ENCODE data around the gene LINC00237. TPM values are rescaled to one million over a fixed set of nuclear protein-coding genes. Genes with fewer than 3 reads are reported as not detected.

The LINC00237 gene
- total and polyA plus RNA-seq, 2 of the 8 experiments (the other 6 are each of a cell fraction or from before 2014, with no cell fraction given): 0.28 to 1.4 TPM

DNA sequence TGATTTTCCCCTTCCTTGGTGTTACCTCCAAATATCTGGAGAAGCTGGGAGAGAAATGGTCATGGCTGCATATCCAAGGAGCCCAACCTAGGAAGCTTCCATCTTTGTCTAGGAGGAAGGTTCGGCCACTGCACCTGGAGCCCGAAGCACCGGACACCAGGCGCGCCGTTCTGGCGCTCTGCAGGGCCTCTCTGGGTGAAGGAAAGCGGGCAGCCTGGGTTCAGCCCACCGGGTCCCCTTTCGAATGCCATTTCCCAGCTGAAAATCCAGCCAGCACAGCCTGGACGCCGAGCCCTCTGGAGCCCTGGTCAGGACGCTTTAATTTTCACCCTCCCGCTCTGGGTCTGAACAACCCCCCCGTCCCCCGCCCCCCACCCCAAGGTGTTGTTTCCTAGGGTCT lies 1.2 kb downstream of the LINC00237 start:
- Histone ChIP-seq H3K18ac (ENCODE audit: extremely low read depth, low read length) (peak overlapping the region; percentile 24; the same call in 1 of the 2 replicates), H2BK12ac (ENCODE audit: low read depth, low read length) (0 out of 2 replicates have a peak overlapping the region, but pooled peaks have one; percentile 22), H3K36me3 (ENCODE audit: control insufficient read depth in 2 of 4, insufficient read depth in 4 of 4, low read length in 3 of 4) (no peaks in the 10 kb centered on the region), H3K9ac (replicated peaks in 1 of 4; ENCODE audit: extremely low read depth in 1 of 4, low read depth in 3 of 4, low read length in 3 of 4) (no peak overlapping the region), H2BK120ac (replicated peaks; ENCODE audit: low read depth, low read length) (no peak overlapping the region), H3K9me3 (ENCODE audit: insufficient read depth in 2 of 2, low read depth in 1 of 2, low read length in 1 of 2) (no peaks in the 10 kb centered on the region), H2BK20ac (ENCODE audit: low read length) (peak overlapping the region; percentile 67; the same call in 1 of the 2 replicates), H3K79me2 (ENCODE audit: control insufficient read depth in 1 of 2, insufficient read depth in 2 of 2, low read length in 2 of 2) (no peaks in the 10 kb centered on the region), H3K79me1 (ENCODE audit: low read depth, low read length) (no peaks in the 10 kb centered on the region), H3K4me2 (ENCODE audit: insufficient read depth in 1 of 2, low read depth in 2 of 2, low read length in 2 of 2) (peak overlapping the region; percentile 97 to 98), H3K27ac (ENCODE audit: low read depth, low read length) (no peak overlapping the region), H3K4me3 (ENCODE audit: extremely low read depth in 1 of 4, insufficient read depth in 2 of 4, low read depth in 3 of 4, low read length in 4 of 4) (peak overlapping the region; percentile 18 to 78 (median 35); a peak in 6 of 8 replicates), H2BK15ac (ENCODE audit: low read length) (no peak overlapping the region), H3K23me2 (ENCODE audit: low read depth, low read length) (peaks cover 32% of the 10 kb centered on the region), H4K91ac (replicated peaks; ENCODE audit: insufficient read length, low read length) (no peak overlapping the region), H2BK5ac (ENCODE audit: low read depth, low read length) (no peak overlapping the region), H4K8ac (ENCODE audit: extremely low read depth, insufficient read depth, low read length) (no peak overlapping the region), H3K27me3 (replicated peaks in 1 of 4; ENCODE audit: control insufficient read depth in 3 of 4, extremely low read depth in 1 of 4, insufficient read depth in 3 of 4, low read length in 3 of 4) (peaks cover 27 to 85% (median 77%) of the 10 kb centered on the region in 4 experiments), H3K4ac (replicated peaks; ENCODE audit: insufficient read length, low read depth, low read length) (no peak overlapping the region), H3K14ac (ENCODE audit: insufficient read length) (no peak overlapping the region), H3K4me1 (replicated peaks in 1 of 4; ENCODE audit: control insufficient read depth in 3 of 4, insufficient read depth in 4 of 4, low read length in 3 of 4) (peaks cover 8 to 26% (median 13%) of the 10 kb centered on the region in 4 experiments), H3K56ac (replicated peaks; ENCODE audit: insufficient read length, low read depth, low read length) (no peak overlapping the region), H4K5ac (ENCODE audit: insufficient read length, low read depth, low read length) (no peak overlapping the region), H2AK5ac (ENCODE audit: low read depth, low read length) (no peak overlapping the region), H2AFZ (ENCODE audit: low read length) (no peak overlapping the region), H4K20me1 (replicated peaks in 1 of 2; ENCODE audit: control insufficient read depth in 1 of 2, insufficient read depth in 2 of 2, low read length in 2 of 2) (peaks cover 0 to 5% of the 10 kb centered on the region in 2 experiments), H3K23ac (ENCODE audit: insufficient read length) (no peak overlapping the region)
- no peak for TF ChIP-seq TAF1 (IDR thresholded peaks at IDR 0.05; ENCODE audit: low read depth, low read length)
- no peak for TF ChIP-seq BCL11A (IDR thresholded peaks at IDR 0.05; ENCODE audit: low read depth in 2 of 2, low read length in 2 of 2)
- TF ChIP-seq CHD1 (IDR thresholded peaks at IDR 0.05; ENCODE audit: low read depth, low read length): no peak
- no peak for TF ChIP-seq FOSL1 (IDR thresholded peaks at IDR 0.05; ENCODE audit: insufficient read depth, low read depth, low read length)
- no peak for TF ChIP-seq HDAC6 (IDR thresholded peaks at IDR 0.05; ENCODE audit: low read depth, low read length)
- no peak for TF ChIP-seq TBP (IDR thresholded peaks at IDR 0.05; ENCODE audit: low read depth, low read length)
- TF ChIP-seq RNF2 (IDR thresholded peaks at IDR 0.05; ENCODE audit: borderline replicate concordance, low read depth, low read length, missing control alignments, poor library complexity, severe bottlenecking): no peak
- FAIRE-seq (no peak), DNase-seq (ENCODE audit: low read depth in 1 of 2, low spot score in 2 of 2) (peak in 1 of 2 experiments; percentile 57)
- 11% methylated on average over 16 of the region's 16 CpGs; no CpG with 5 or more reads in 1 of the 2 experiments for whole genome bisulfite sequencing, 2 experiments (ENCODE audit: extremely low coverage in 1 of 2, insufficient coverage in 1 of 2, insufficient read length in 1 of 2, insufficient replicate concordance in 2 of 2, low coverage in 1 of 2, low lambda C conversion rate in 2 of 2, missing lambda C conversion rate in 1 of 2)
- CTCF ChIA-PET (ENCODE audit: partially characterized antibody): interaction anchor here (0.6 to 1.4 kb wide), 5 partner anchors 51 to 347 kb away, joined by 3 to 6 read pairs (median 3); no protein-coding TSS in a partner anchor
- POLR2A ChIA-PET (ENCODE audit: partially characterized antibody): interaction anchor here (1.0 to 2.8 kb wide), 4 partner anchors 9 to 85 kb away, joined by 4 to 7 read pairs (median 5); partner anchors contain the start of gene KIZ
